ENCODE results near the gene MDFI.

- TF ChIP-seq CTCF (IDR thresholded peaks at IDR 0.05), result no peak
- no peak for TF ChIP-seq POLR2A (IDR thresholded peaks at IDR 0.05)
These were observed 21.7 kb downstream of the MDFI start for GRCh38 chr6:41659935-41660334.

Data from body of pancreas (tissue), 4 donors.